ENCODE data around the gene VPS13A. TPM values are rescaled to one million over a fixed set of nuclear protein-coding genes. Genes with fewer than 3 reads are reported as not detected.

The VPS13A gene
- total RNA-seq, 1 donor from 2014 or later = 46.0 TPM

DNA sequence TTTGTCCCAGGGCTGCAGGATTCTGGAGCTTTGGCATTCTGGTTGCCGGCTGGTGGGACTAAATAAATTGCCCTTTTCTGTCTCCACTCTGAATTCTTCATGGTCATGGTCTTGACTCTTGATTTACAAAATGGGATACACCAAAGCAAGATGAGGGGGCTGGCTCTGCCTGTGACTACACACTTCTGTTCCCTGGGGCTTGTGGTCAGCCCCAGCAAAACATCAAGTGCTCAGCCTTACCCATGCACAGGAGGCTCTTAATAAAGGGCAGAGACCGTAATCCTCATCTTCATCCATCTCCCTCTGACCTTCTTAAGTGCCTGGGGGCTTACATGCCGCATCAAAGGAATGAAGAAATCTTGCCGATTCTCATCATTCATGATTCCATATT lies 272.7 kb downstream of the VPS13A start:
- Mint-ChIP-seq H3K4me3 (ENCODE audit: unreplicated experiment) (no peak overlapping the region), H3K27ac (ENCODE audit: unreplicated experiment) (no peak overlapping the region), H3K36me3 (ENCODE audit: low read depth, unreplicated experiment) (peaks cover 15% of the 10 kb centered on the region)

DNA sequence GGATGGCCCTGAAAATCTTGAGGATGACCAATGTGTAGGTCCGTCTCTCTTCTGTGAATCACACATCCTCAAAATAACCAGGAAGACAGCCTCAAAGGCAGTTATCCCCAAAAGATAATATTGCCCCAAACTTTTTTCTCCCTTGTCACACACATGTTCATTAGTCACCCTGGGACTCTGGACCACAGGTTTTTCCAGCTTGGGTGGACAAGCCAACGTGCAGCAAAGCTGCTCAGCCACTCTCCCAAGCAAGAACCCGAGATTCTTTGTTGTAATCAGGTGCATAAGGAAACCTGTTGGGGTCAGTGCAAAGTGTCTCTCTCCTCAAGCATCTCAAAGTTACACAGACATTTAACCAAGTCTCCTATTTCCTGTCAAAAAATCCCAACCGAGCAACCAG lies 274.2 kb downstream of the VPS13A start:
- Mint-ChIP-seq H3K9me3 (ENCODE audit: unreplicated experiment) (no peaks in the 10 kb centered on the region), H3K27me3 (ENCODE audit: unreplicated experiment) (no peaks in the 10 kb centered on the region), H3K4me3 (ENCODE audit: unreplicated experiment) (no peak overlapping the region), H3K27ac (ENCODE audit: unreplicated experiment) (no peak overlapping the region), H3K4me1 (ENCODE audit: unreplicated experiment) (no peaks in the 10 kb centered on the region), H3K36me3 (ENCODE audit: low read depth, unreplicated experiment) (peaks cover 15% of the 10 kb centered on the region)
- no peak for DNase-seq (ENCODE audit: low spot score)
- TF ChIP-seq, protein P1, sequence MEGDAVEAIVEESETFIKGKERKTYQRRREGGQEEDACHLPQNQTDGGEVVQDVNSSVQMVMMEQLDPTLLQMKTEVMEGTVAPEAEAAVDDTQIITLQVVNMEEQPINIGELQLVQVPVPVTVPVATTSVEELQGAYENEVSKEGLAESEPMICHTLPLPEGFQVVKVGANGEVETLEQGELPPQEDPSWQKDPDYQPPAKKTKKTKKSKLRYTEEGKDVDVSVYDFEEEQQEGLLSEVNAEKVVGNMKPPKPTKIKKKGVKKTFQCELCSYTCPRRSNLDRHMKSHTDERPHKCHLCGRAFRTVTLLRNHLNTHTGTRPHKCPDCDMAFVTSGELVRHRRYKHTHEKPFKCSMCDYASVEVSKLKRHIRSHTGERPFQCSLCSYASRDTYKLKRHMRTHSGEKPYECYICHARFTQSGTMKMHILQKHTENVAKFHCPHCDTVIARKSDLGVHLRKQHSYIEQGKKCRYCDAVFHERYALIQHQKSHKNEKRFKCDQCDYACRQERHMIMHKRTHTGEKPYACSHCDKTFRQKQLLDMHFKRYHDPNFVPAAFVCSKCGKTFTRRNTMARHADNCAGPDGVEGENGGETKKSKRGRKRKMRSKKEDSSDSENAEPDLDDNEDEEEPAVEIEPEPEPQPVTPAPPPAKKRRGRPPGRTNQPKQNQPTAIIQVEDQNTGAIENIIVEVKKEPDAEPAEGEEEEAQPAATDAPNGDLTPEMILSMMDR (IDR thresholded peaks at IDR 0.05; ENCODE audit: unreplicated experiment) = no peak

More for the DNA sequence above, 272.7 kb downstream of the VPS13A start:
- TF ChIP-seq, protein P1 (IDR thresholded peaks at IDR 0.05; ENCODE audit: unreplicated experiment) = no peak
- Mint-ChIP-seq H3K27me3 (ENCODE audit: unreplicated experiment) (no peaks in the 10 kb centered on the region), H3K4me1 (ENCODE audit: unreplicated experiment) (no peaks in the 10 kb centered on the region), H3K9me3 (ENCODE audit: unreplicated experiment) (no peaks in the 10 kb centered on the region)
- no peak for DNase-seq (ENCODE audit: low spot score)

DNA sequence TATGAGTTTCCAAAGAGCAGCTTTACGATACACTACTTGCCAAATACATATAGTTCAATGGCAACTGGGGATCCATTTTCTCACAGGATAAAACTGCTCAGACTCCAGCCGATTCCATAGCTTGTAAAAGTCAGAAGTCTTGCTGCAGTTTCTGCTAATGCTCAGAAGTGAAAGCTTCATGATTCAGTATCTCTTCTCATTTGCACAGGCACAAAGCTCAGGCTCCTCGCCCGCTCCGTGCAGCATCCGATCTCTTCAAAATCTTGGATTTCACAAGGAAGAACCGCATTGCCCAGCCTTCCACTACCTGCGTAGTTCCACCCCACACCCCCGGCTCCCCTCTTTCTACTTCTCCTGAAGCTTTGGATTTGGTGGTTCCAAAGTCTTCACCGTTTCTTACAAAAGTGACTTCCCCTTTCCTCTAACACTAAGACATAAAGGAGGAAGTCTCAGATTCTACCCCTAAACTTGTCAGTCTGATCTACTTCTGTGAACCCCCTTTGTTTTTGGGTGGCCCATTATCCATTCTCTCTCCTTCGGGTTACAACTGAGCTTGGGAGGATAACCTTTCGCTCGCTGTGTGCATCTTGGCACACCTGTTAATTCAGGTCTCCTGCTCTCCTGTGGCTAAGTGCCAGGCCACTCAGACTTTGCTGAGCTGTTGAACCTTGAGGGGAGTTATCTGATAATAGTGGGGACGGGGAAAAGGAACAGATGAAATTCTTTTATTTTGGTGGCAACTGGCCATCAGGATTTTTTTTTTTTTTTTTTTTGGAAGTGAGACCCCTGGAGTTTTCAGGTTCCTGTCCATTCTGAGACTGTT lies 276.7 kb downstream of the VPS13A start:
- TF ChIP-seq, protein P1 (IDR thresholded peaks at IDR 0.05; ENCODE audit: unreplicated experiment) = no peak
- Mint-ChIP-seq H3K4me1 (ENCODE audit: unreplicated experiment) (peaks cover 8% of the 10 kb centered on the region), H3K27ac (ENCODE audit: unreplicated experiment) (no peak overlapping the region), H3K27me3 (ENCODE audit: unreplicated experiment) (peaks cover 2% of the 10 kb centered on the region), H3K4me3 (ENCODE audit: unreplicated experiment) (no peak overlapping the region), H3K36me3 (ENCODE audit: low read depth, unreplicated experiment) (peaks cover 11% of the 10 kb centered on the region), H3K9me3 (ENCODE audit: unreplicated experiment) (no peaks in the 10 kb centered on the region)
- no peak for DNase-seq (ENCODE audit: low spot score)

DNA sequence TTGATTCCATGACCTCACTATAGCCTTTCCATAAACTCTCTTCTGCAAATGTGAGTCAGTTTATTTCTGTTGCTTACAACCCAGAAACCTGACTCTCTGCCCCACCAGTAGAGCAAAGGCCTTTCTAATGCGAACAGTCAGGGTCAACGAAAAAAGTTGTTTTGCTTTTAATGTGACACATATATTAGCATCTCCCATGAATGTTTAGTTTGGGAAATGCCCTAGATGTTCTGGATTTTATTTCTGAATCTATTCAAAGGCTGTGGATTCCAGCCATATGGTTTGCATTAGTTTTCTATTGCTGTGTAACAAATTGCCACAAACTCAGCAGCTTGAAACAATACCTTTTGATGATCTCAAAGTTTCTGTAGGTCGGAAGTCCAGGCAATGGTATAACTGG lies 277.3 kb downstream of the VPS13A start:
- Mint-ChIP-seq H3K9me3 (ENCODE audit: unreplicated experiment) (no peaks in the 10 kb centered on the region), H3K27me3 (ENCODE audit: unreplicated experiment) (peaks cover 2% of the 10 kb centered on the region), H3K4me1 (ENCODE audit: unreplicated experiment) (peaks cover 11% of the 10 kb centered on the region), H3K27ac (ENCODE audit: unreplicated experiment) (no peak overlapping the region), H3K4me3 (ENCODE audit: unreplicated experiment) (no peak overlapping the region), H3K36me3 (ENCODE audit: low read depth, unreplicated experiment) (peaks cover 11% of the 10 kb centered on the region)
- TF ChIP-seq, protein P1 (IDR thresholded peaks at IDR 0.05; ENCODE audit: unreplicated experiment) = no peak
- DNase-seq (ENCODE audit: low spot score) = no peak

DNA sequence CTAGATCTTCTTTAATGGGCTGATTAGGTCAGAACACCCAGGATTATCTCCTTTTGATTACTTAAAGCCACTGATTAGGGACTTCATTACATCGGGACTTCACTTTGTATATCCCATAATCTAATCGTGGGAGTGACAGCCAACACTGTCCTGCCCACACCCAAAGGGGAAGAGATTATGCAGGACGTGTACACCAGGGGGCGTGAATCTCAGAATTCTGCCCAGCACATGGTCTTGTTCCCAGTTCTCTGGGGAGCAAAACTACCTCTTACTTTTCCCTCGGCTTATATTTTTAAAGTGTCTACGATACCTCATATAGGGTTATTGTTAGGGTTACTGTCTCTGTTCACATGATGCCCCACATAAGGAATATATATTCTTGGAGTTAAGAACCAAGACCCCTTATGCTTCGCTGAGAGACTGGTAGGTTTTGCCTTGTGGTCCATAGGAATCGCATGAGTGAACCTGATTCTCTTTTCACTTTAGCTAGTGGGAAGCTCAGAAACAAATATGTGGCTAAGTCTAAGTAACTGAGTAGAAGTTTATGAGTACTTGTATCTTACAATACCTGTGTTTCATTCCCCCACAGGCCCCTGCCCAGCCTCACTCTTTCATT lies 278.1 kb downstream of the VPS13A start:
- H3K36me3 Mint-ChIP-seq (ENCODE audit: low read depth, unreplicated experiment) = peaks cover 9% of the 10 kb centered on the region
- peaks cover 11% of the 10 kb centered on the region for H3K4me1 Mint-ChIP-seq (ENCODE audit: unreplicated experiment)
- H3K4me3 Mint-ChIP-seq (ENCODE audit: unreplicated experiment) = no peak overlapping the region
- no peaks in the 10 kb centered on the region for H3K9me3 Mint-ChIP-seq (ENCODE audit: unreplicated experiment)
- TF ChIP-seq, protein P1 (IDR thresholded peaks at IDR 0.05; ENCODE audit: unreplicated experiment) = peak; percentile 61
- peak; percentile 45 for DNase-seq (ENCODE audit: low spot score)
- H3K27me3 Mint-ChIP-seq (ENCODE audit: unreplicated experiment) = peaks cover 2% of the 10 kb centered on the region
- no peak overlapping the region for H3K27ac Mint-ChIP-seq (ENCODE audit: unreplicated experiment)
